OCI-LY3 (cell line): ENCODE results near the gene KDM4C.

Source experiments
- H2AFZ ChIP-seq: fragments of 200-600, 300-600 bp; shearing (Covaris generic); 2 replicates; pipeline ENCODE4 v1.6.0; 2014; ENCODE audit warnings: antibody characterized with exemption, low read depth, low read length
- H3K27ac ChIP-seq: fragments of 200-600, 300-600 bp; sonication (generic); 2 replicates; pipeline ENCODE4 v1.5.1; 2014; ENCODE audit warnings: mild to moderate bottlenecking, low read length, moderate library complexity, mixed read lengths
- H3K27me3 ChIP-seq: fragments of 200-600, 300-600 bp; sonication (generic); 2 replicates; pipeline ENCODE4 v1.6.1; 2014; ENCODE audit warnings: low read depth, low read length, mixed read lengths
- H3K36me3 ChIP-seq: fragments of 200-600, 300-600 bp; sonication (generic); replicated peaks from 2 replicates; pipeline ENCODE3; 2014; ENCODE audit warnings: low read depth, low read length, mixed read lengths
- H3K4me1 ChIP-seq: fragments of 300-600, 200-600 bp; sonication (generic); 2 replicates; pipeline ENCODE4 v1.6.1; 2014; ENCODE audit warnings: low read length, mixed read lengths
- H3K4me2 ChIP-seq: fragments of 200-600, 300-600 bp; sonication (generic); 2 replicates; pipeline ENCODE4 v1.6.1; 2014; ENCODE audit warnings: low read length, mixed read lengths
- H3K4me3 ChIP-seq: fragments of 300-600, 200-600 bp; sonication (generic); 2 replicates; pipeline ENCODE4 v1.5.1; 2014; ENCODE audit warnings: antibody characterized with exemption, mild to moderate bottlenecking, low read length, moderate library complexity
- H3K79me2 ChIP-seq: fragments of 300-600, 200-600 bp; shearing (Covaris generic); 2 replicates; pipeline ENCODE4 v1.6.1; 2014; ENCODE audit warnings: mild to moderate bottlenecking, low read length, mixed read lengths
- H3K9ac ChIP-seq: fragments of 300-600, 200-600 bp; shearing (Covaris generic); 2 replicates; pipeline ENCODE4 v1.6.0; 2014; ENCODE audit warnings: mild to moderate bottlenecking, low read length, moderate library complexity
- H3K9me3 ChIP-seq: fragments of 200-600, 300-600 bp; shearing (Covaris generic); 2 replicates; pipeline ENCODE4 v1.6.1; 2014; ENCODE audit warnings: low read length, mixed read lengths; ENCODE audit not compliant: insufficient read depth
- H4K20me1 ChIP-seq: fragments of 200-600, 300-600 bp; sonication (generic); 2 replicates; pipeline ENCODE4 v1.6.1; 2016; ENCODE audit warnings: low read length, mixed read lengths; ENCODE audit not compliant: insufficient read depth
- EZH2phosphoT487 ChIP-seq: fragments of 200-600 bp; shearing (Covaris generic); IDR thresholded peaks from 2 replicates; pipeline ENCODE4 v1.6.1; 2018; ENCODE audit warnings: antibody characterized with exemption, mixed run types, low read depth
- TF ChIP-seq, protein P1 (sequence below): fragments of 200-600, 300-600 bp; sonication (generic); IDR thresholded peaks from 2 replicates; pipeline ENCODE4 v1.5.1; 2014; ENCODE audit warnings: antibody characterized with exemption, low read length, low read depth

The KDM4C gene

DNA sequence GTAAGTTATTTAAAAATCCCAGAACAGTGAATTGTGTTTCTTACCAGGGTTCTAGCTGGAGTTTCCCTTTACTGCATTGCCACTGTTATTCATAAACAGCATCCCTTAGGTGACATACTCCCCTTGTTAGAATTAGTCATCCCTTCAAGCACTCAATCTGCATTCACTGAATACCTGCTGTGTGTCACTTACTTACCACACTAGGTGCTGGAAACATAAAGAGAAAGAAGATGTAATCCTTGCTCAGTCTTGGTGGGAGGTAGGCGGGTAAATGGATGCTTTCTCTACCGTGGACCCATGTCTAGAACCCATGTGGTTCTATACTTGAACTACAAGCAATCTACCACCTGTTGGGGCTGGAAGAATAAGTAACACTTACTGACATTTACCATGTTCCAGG is 371.6 kb downstream of the KDM4C start:
- Histone ChIP-seq H3K4me1 (no peaks in the 10 kb centered on the region), H2AFZ (no peak overlapping the region), H4K20me1 (peaks cover 5% of the 10 kb centered on the region; the same call in 1 of the 2 replicates), H3K36me3 (peaks cover 19% of the 10 kb centered on the region), H3K79me2 (no peaks in the 10 kb centered on the region), H3K9me3 (no peaks in the 10 kb centered on the region), H3K27me3 (no peaks in the 10 kb centered on the region), H3K4me2 (no peak overlapping the region), H3K27ac (no peak overlapping the region), H3K9ac (no peak overlapping the region), H3K4me3 (no peak overlapping the region)
- TF ChIP-seq, protein P1, sequence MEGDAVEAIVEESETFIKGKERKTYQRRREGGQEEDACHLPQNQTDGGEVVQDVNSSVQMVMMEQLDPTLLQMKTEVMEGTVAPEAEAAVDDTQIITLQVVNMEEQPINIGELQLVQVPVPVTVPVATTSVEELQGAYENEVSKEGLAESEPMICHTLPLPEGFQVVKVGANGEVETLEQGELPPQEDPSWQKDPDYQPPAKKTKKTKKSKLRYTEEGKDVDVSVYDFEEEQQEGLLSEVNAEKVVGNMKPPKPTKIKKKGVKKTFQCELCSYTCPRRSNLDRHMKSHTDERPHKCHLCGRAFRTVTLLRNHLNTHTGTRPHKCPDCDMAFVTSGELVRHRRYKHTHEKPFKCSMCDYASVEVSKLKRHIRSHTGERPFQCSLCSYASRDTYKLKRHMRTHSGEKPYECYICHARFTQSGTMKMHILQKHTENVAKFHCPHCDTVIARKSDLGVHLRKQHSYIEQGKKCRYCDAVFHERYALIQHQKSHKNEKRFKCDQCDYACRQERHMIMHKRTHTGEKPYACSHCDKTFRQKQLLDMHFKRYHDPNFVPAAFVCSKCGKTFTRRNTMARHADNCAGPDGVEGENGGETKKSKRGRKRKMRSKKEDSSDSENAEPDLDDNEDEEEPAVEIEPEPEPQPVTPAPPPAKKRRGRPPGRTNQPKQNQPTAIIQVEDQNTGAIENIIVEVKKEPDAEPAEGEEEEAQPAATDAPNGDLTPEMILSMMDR: no peak
- no peak for TF ChIP-seq EZH2phosphoT487

DNA sequence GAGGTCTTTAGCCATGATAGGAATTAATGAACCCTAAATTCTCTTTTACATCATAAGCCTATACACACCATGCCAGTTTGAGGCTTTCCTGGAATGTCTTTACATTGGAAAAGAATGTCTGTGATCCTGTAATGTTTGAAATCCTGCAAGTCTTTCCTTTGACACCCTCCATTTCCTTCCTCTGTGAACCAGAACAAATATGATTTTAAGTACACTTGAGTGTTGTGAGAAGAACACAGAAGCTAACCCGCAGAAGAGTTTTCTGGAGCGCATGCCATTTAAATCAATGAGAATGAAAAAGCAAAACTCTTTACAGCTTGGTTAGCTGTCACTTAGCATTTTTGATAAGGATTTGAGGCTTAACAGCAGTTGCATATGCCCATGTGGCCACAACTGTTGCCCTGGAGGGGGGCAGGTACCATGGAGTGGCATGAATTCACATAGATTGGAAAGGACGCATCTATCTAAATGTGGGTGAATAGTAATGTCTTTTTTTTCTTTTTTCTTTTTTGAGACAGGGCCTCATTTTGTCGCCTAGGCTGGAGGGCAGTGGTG is 372.6 kb downstream of the KDM4C start:
- no peak overlapping the region for H3K9ac ChIP-seq
- no peaks in the 10 kb centered on the region for H3K9me3 ChIP-seq
- TF ChIP-seq, protein P1: no peak
- TF ChIP-seq EZH2phosphoT487: no peak
- H4K20me1 ChIP-seq: peaks cover under 1% of the 10 kb centered on the region; the same call in 1 of the 2 replicates
- no peak overlapping the region for H3K4me3 ChIP-seq
- no peaks in the 10 kb centered on the region for H3K79me2 ChIP-seq
- no peaks in the 10 kb centered on the region for H3K4me1 ChIP-seq
- peaks cover 19% of the 10 kb centered on the region for H3K36me3 ChIP-seq
- H3K4me2 ChIP-seq: no peak overlapping the region
- H2AFZ ChIP-seq: no peak overlapping the region
- no peaks in the 10 kb centered on the region for H3K27me3 ChIP-seq
- H3K27ac ChIP-seq: no peak overlapping the region

DNA sequence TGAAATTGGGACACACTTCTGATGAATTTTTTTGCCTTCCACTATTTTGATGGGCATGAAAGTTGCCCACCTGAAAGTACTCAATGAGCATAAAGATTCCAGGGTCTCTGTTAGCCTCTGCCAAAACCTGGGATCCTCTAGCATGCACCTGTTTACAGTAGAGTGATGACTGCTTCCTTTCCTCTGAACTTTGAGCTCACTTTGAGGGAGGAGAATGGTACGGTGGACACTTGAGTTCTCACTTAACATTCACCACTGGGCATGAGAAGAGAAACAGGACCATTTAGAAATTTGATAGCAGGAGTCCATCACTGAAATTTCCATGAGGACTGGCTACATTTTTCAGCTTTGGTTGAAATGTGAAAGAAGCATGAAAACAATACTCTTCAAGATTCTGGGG is 374.8 kb downstream of the KDM4C start:
- no peak for TF ChIP-seq EZH2phosphoT487
- TF ChIP-seq, protein P1: no peak
- H3K4me3 ChIP-seq: no peak overlapping the region
- H3K4me1 ChIP-seq: no peaks in the 10 kb centered on the region
- no peaks in the 10 kb centered on the region for H3K27me3 ChIP-seq
- H3K9ac ChIP-seq: no peak overlapping the region
- H3K27ac ChIP-seq: no peak overlapping the region
- H2AFZ ChIP-seq: no peak overlapping the region
- no peaks in the 10 kb centered on the region for H4K20me1 ChIP-seq
- no peak overlapping the region for H3K4me2 ChIP-seq
- H3K79me2 ChIP-seq: no peaks in the 10 kb centered on the region
- H3K9me3 ChIP-seq: no peaks in the 10 kb centered on the region
- peaks cover 19% of the 10 kb centered on the region for H3K36me3 ChIP-seq

DNA sequence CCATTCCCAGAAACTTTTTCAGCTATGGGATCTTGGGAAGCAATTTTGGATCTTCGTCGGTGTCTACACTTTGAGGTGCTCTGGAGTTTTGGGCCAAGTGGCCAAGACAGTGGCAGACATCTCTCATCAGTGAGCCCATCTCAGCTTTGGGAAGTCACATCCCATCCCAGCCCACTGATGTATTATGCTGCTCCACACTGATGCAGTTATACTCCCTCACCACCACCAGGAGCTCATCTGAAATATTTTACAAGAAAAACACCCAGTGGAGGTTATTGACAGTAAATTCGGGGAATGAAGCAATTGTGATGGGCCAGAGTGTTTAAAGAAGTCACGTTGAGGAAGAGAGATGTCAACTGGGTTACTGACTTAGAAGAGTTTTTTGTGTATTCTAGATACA is 378.0 kb downstream of the KDM4C start:
- Histone ChIP-seq H3K27ac (no peak overlapping the region), H3K36me3 (no peaks in the 10 kb centered on the region), H3K4me1 (no peaks in the 10 kb centered on the region), H3K9me3 (no peaks in the 10 kb centered on the region), H2AFZ (no peak overlapping the region), H3K79me2 (no peaks in the 10 kb centered on the region), H3K4me2 (no peak overlapping the region), H4K20me1 (no peaks in the 10 kb centered on the region), H3K9ac (no peak overlapping the region), H3K4me3 (no peak overlapping the region), H3K27me3 (no peaks in the 10 kb centered on the region)
- TF ChIP-seq, protein P1: no peak
- TF ChIP-seq EZH2phosphoT487: no peak
